H9 (cell line): ENCODE data around the gene PRRX1. TPM values are rescaled to one million over a fixed set of nuclear protein-coding genes. Genes with fewer than 3 reads are reported as not detected.

Experiments
- DNase-seq: peaks from one replicate; pipeline ENCODE4 v3.0.0-alpha.2; 2017
- H2AFZ ChIP-seq: one replicate; pipeline ENCODE4 v1.6.1; 2013; ENCODE audit warnings: mild to moderate bottlenecking, low read length, control low read depth, moderate library complexity
- H2AK5ac ChIP-seq: 2 replicates; pipeline ENCODE4 v1.6.1; 2013; ENCODE audit warnings: low read length, control low read depth, mixed read lengths; ENCODE audit not compliant: insufficient read length
- H2BK120ac ChIP-seq: one replicate; pipeline ENCODE4 v1.6.1; 2013; ENCODE audit warnings: low read depth, mild to moderate bottlenecking, low read length, control low read depth, inconsistent platforms; ENCODE audit not compliant: poor library complexity, severe bottlenecking
- H2BK12ac ChIP-seq: 2 replicates; pipeline ENCODE4 v1.6.1; 2013; ENCODE audit warnings: low read length, control low read depth, mixed read lengths, low read depth; ENCODE audit not compliant: insufficient read length
- H2BK15ac ChIP-seq: 2 replicates; pipeline ENCODE4 v1.6.1; 2013; ENCODE audit warnings: low read depth, low read length, control low read depth
- H2BK20ac ChIP-seq: one replicate; pipeline ENCODE4 v1.6.1; 2013; ENCODE audit warnings: low read depth, mild to moderate bottlenecking, low read length, control low read depth, inconsistent platforms; ENCODE audit not compliant: poor library complexity, severe bottlenecking
- H2BK5ac ChIP-seq: 2 replicates; pipeline ENCODE4 v1.6.1; 2013; ENCODE audit warnings: low read length, control low read depth, mixed read lengths; ENCODE audit not compliant: insufficient read length
- H3K14ac ChIP-seq: 2 replicates; pipeline ENCODE4 v1.6.1; 2013; ENCODE audit warnings: low read length, control low read depth; ENCODE audit not compliant: insufficient read depth
- H3K18ac ChIP-seq: 2 replicates; pipeline ENCODE4 v1.6.1; 2013; ENCODE audit warnings: low read depth, mild to moderate bottlenecking, mixed read lengths, low read length, control low read depth; ENCODE audit not compliant: insufficient read length
- H3K23ac ChIP-seq: 2 replicates; pipeline ENCODE4 v1.6.1; 2013; ENCODE audit warnings: low read length, control low read depth, mixed read lengths, low read depth; ENCODE audit not compliant: insufficient read length
- H3K23me2 ChIP-seq: 2 replicates; pipeline ENCODE4 v1.6.1; 2013; ENCODE audit warnings: low read depth, mild to moderate bottlenecking, mixed read lengths, low read length, control low read depth; ENCODE audit not compliant: insufficient read length, poor library complexity, severe bottlenecking
- H3K27ac ChIP-seq: 2 replicates; pipeline ENCODE4 v1.5.1; 2013; ENCODE audit warnings: low read length, control low read depth, mixed read lengths, low read depth; ENCODE audit not compliant: insufficient read length
- H3K27me3 ChIP-seq: 2 replicates; pipeline ENCODE4 v1.6.1; 2013; ENCODE audit warnings: low read length, control low read depth, inconsistent platforms; ENCODE audit not compliant: insufficient read depth
- H3K4ac ChIP-seq: 2 replicates; pipeline ENCODE4 v1.6.1; 2013; ENCODE audit warnings: low read depth, mild to moderate bottlenecking, control low read depth, inconsistent platforms, low read length, moderate library complexity
- H3K4me1 ChIP-seq: 2 replicates; pipeline ENCODE4 v1.6.1; 2013; ENCODE audit warnings: low read length, control low read depth, inconsistent platforms; ENCODE audit not compliant: insufficient read depth
- H3K4me2 ChIP-seq: 2 replicates; pipeline ENCODE4 v1.6.1; 2013; ENCODE audit warnings: low read length, control low read depth, mixed read lengths; ENCODE audit not compliant: insufficient read length, insufficient read depth
- H3K56ac ChIP-seq: 2 replicates; pipeline ENCODE4 v1.6.1; 2013; ENCODE audit warnings: low read depth, mild to moderate bottlenecking, mixed read lengths, low read length, control low read depth; ENCODE audit not compliant: insufficient read length
- H3K79me1 ChIP-seq: 2 replicates; pipeline ENCODE4 v1.6.1; 2013; ENCODE audit warnings: low read depth, mild to moderate bottlenecking, moderate library complexity, low read length, control low read depth, inconsistent platforms; ENCODE audit not compliant: insufficient read depth, poor library complexity, severe bottlenecking
- H3K79me2 ChIP-seq: 2 replicates; pipeline ENCODE4 v1.6.1; 2013; ENCODE audit warnings: low read length, control low read depth, inconsistent platforms; ENCODE audit not compliant: insufficient read depth
- H3K9ac ChIP-seq: 2 replicates; pipeline ENCODE4 v1.6.1; 2013; ENCODE audit warnings: low read length, control low read depth, mixed read lengths; ENCODE audit not compliant: insufficient read length; ENCODE audit errors: extremely low read depth
- H3K9me3 ChIP-seq: one replicate; pipeline ENCODE4 v1.6.1; 2013; ENCODE audit warnings: low read depth, low read length, inconsistent platforms; ENCODE audit not compliant: control insufficient read depth
- H3T11ph ChIP-seq: one replicate; pipeline ENCODE4 v1.6.1; 2013; ENCODE audit warnings: mild to moderate bottlenecking, low read length, control low read depth, inconsistent platforms
- H4K20me1 ChIP-seq: one replicate; pipeline ENCODE4 v1.6.1; 2013; ENCODE audit not compliant: control insufficient read depth, insufficient read length, insufficient read depth
- H4K5ac ChIP-seq: 2 replicates; pipeline ENCODE4 v1.6.1; 2013; ENCODE audit warnings: low read depth, mild to moderate bottlenecking, mixed read lengths, low read length, control low read depth; ENCODE audit not compliant: insufficient read length
- H4K8ac ChIP-seq: replicated peaks from 2 replicates; pipeline ENCODE4 v1.6.1; 2013; ENCODE audit warnings: low read length, control low read depth, mixed read lengths, low read depth; ENCODE audit not compliant: insufficient read length
- H4K91ac ChIP-seq: 2 replicates; pipeline ENCODE4 v1.6.1; 2013; ENCODE audit warnings: low read depth, mild to moderate bottlenecking, moderate library complexity, mixed read lengths, low read length, control low read depth; ENCODE audit not compliant: insufficient read length
- H3K27ac Mint-ChIP-seq, 3 experiments: 2 replicates in 2 of 3; 3 replicates in 1 of 3; pipeline ENCODE4 v1.8.0; 2020 to 2021; ENCODE audit warnings: mixed read lengths in 3 of 3, mild to moderate bottlenecking in 1 of 3, moderate library complexity in 1 of 3
- H3K27me3 Mint-ChIP-seq: 2 replicates; pipeline ENCODE4 v1.8.0; 2021; ENCODE audit warnings: low read depth, mild to moderate bottlenecking, moderate library complexity, mixed read lengths
- H3K36me3 Mint-ChIP-seq, 3 experiments: 2 replicates in 2 of 3; 3 replicates in 1 of 3; pipeline ENCODE4 v1.8.0; 2020 to 2021; ENCODE audit warnings: low read depth in 3 of 3, mixed read lengths in 3 of 3; ENCODE audit not compliant: insufficient read depth in 1 of 3
- H3K4me1 Mint-ChIP-seq, 2 experiments: 2 replicates each; pipeline ENCODE4 v1.8.0; 2020; ENCODE audit warnings: mixed read lengths in 2 of 2
- H3K4me3 Mint-ChIP-seq, 2 experiments: 2 replicates in 1 of 2; 3 replicates in 1 of 2; pipeline ENCODE4 v1.8.0; 2020 to 2021; ENCODE audit warnings: mild to moderate bottlenecking in 2 of 2, mixed read lengths in 2 of 2, moderate library complexity in 1 of 2
- H3K9me3 Mint-ChIP-seq, 2 experiments: 2 replicates in 1 of 2; 3 replicates in 1 of 2; pipeline ENCODE4 v1.8.0; 2020; ENCODE audit warnings: mild to moderate bottlenecking in 2 of 2, mixed read lengths in 2 of 2, moderate library complexity in 1 of 2
- WGBS: extraction: QIAGEN DNeasy Blood & Tissue Kit; methylation state at CpG from one replicate; pipeline ENCODE4 v1.1.7; 2013; ENCODE audit warnings: missing lambda C conversion rate, low lambda C conversion rate, mixed read lengths; ENCODE audit not compliant: insufficient read length; ENCODE audit errors: extremely low coverage; 5-methylcytosine and 5-hydroxymethylcytosine counted together
- total RNA-seq: library from RNA; stranded (reverse); gene quantifications from 2 replicates; pipeline ENCODE4 v1.2.1, GENCODE V29; 2021
- TF ChIP-seq, protein P1 (sequence below): fragments of 200-600 bp; sonication (generic); conservative IDR thresholded peaks from 3 replicates; pipeline ENCODE4 v1.8.0; 2021; ENCODE audit warnings: antibody characterized with exemption, mild to moderate bottlenecking

PRRX1 gene
- total RNA-seq, 1 experiment from 2014 or later = not detected

DNA sequence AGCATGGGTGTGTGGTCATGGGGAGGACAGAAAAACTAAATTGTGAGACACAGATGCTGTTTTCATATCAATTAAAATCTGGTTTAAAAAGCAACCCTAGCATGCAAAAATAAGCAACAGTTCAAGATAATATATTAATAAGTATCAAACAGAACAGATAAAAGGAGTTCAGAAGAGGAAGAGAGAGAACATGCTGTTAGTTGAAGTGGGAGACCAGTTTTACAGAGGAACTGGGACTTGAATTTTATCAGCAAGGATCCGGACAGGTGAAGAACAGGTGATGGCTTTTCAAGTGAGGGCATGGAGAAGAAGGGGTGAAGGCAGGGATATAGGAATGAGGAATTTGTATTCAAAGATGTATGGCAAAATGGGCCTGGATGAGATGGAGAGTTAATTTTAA is 75.9 kb downstream of the PRRX1 start:
- Histone ChIP-seq H3K23me2 (no peaks in the 10 kb centered on the region), H4K20me1 (no peaks in the 10 kb centered on the region), H3K4me1 (no peaks in the 10 kb centered on the region), H4K8ac (no peak overlapping the region), H2BK20ac (no peak overlapping the region), H2BK15ac (no peak overlapping the region), H3K27ac (no peak overlapping the region), H3K79me2 (no peaks in the 10 kb centered on the region), H2BK12ac (no peak overlapping the region), H3T11ph (no peak overlapping the region), H3K4ac (no peak overlapping the region), H4K91ac (no peak overlapping the region), H3K56ac (no peak overlapping the region), H3K4me2 (no peak overlapping the region), H2AFZ (no peak overlapping the region), H2BK120ac (no peak overlapping the region), H3K27me3 (no peaks in the 10 kb centered on the region), H3K9me3 (no peaks in the 10 kb centered on the region), H3K23ac (no peak overlapping the region), H3K14ac (no peak overlapping the region), H3K9ac (no peak overlapping the region), H4K5ac (no peak overlapping the region), H3K18ac (no peak overlapping the region), H3K79me1 (no peaks in the 10 kb centered on the region), H2AK5ac (no peak overlapping the region), H2BK5ac (no peak overlapping the region)
- DNase-seq = no peak
- peaks cover 15 to 28% of the 10 kb centered on the region in 2 experiments for H3K9me3 Mint-ChIP-seq
- H3K27me3 Mint-ChIP-seq = peaks cover 4% of the 10 kb centered on the region
- no peak overlapping the region for H3K4me3 Mint-ChIP-seq
- H3K27ac Mint-ChIP-seq = no peak overlapping the region
- H3K4me1 Mint-ChIP-seq = no peaks in the 10 kb centered on the region
- peaks cover 2 to 21% (median 7%) of the 10 kb centered on the region in 3 experiments; a peak in 5 of 7 replicates for H3K36me3 Mint-ChIP-seq
- no CpG with 5 or more reads among the region's 1 CpG for WGBS
- TF ChIP-seq, protein P1, sequence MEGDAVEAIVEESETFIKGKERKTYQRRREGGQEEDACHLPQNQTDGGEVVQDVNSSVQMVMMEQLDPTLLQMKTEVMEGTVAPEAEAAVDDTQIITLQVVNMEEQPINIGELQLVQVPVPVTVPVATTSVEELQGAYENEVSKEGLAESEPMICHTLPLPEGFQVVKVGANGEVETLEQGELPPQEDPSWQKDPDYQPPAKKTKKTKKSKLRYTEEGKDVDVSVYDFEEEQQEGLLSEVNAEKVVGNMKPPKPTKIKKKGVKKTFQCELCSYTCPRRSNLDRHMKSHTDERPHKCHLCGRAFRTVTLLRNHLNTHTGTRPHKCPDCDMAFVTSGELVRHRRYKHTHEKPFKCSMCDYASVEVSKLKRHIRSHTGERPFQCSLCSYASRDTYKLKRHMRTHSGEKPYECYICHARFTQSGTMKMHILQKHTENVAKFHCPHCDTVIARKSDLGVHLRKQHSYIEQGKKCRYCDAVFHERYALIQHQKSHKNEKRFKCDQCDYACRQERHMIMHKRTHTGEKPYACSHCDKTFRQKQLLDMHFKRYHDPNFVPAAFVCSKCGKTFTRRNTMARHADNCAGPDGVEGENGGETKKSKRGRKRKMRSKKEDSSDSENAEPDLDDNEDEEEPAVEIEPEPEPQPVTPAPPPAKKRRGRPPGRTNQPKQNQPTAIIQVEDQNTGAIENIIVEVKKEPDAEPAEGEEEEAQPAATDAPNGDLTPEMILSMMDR = no peak
